Dermis lymphatic vessel endothelial cell (primary cell): ENCODE measurements around the gene STXBP5L. TPM values are rescaled to one million over a fixed set of nuclear protein-coding genes. Genes with fewer than 3 reads are reported as not detected.

Experiments
- total RNA-seq: library from RNA; depleted of rRNA; stranded (reverse); fragments of >200 nt; gene quantifications from 2 replicates; pipeline ENCODE4 v1.2.1, GENCODE V29; 2014

STXBP5L gene
- total RNA-seq: not detected in 2 replicates

DNA sequence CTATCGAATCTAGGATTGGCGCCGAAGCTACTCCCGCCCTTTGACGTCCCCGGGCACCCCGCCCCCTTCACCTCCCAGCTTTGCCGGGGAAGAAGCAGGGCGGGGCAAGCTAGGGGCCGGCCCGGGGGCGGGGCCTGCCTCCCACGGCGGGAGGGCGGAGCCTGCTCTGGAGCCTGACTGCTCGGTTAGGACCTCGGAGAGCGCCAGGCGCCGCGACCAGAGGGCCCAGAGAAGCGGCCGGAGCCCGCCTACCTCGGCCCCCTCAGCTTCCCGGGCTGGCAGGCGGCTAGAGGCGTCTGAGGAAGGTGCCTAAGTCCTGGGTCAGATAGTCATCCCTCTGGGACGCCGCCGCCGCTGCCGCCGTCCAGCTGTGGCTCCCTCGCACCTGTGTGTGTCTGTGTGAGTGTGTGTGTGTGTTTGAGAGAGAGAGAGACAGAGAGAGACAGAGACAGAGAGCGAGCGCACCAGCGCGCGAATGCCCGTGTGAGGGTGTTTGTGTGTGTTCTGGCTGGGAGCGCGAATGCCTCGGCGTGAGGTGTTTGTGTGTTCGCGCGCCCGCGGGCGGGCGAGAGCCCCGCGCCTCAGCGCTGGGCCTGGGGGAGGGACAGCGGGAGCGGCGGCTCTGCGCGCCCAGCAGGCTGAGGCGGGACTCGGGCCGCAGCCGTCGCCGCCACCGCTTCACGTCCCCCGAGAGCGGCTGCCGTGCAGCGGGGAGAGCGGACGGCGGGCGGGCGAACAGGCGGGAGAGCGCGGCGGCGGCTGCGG is at the start of gene STXBP5L:
STXBP5L (plus strand) TSS at position 176 of the 765 bp plus-strand sequence. CDS start 1,374 bp downstream, outside the sequence.

Other genes with a start within 250 kb of the STXBP5L start
- 0.11 and 0.26 TPM in 2 replicates for gene HGD, start 226.0 kb upstream of the STXBP5L start, total RNA-seq
- 9.4 and 10.6 TPM in 2 replicates for gene RABL3, start 165.7 kb upstream of the STXBP5L start, total RNA-seq
- 29.3 and 33.3 TPM in 2 replicates for gene GTF2E1, start 165.5 kb upstream of the STXBP5L start, total RNA-seq